Right lobe of liver (tissue), 4 donors: ENCODE data around the gene ZNF785.

Source experiments
- POLR2A ChIP-seq: fragments of 450-650 bp; IDR thresholded peaks from one replicate; pipeline ENCODE4 v1.6.1; 2017; ENCODE audit warnings: antibody characterized with exemption, mild to moderate bottlenecking
- TF ChIP-seq, protein P1 (sequence below), 4 donors: fragments of 200-600 bp in 3 of 4; fragments of 450-650 bp in 1 of 4; IDR thresholded peaks; one replicate each; pipeline versions ENCODE4 v1.5.1 to v1.8.0; 2016 to 2022; ENCODE audit warnings: antibody characterized with exemption in 4 of 4, mild to moderate bottlenecking in 2 of 4
- donor health status: DM: no; HTN: no; CAD: no.
- donor health status: DM: no; HTN: no; CAD: no.
- donor health status: DM: no; HTN: yes; CAD: no.

- peak; percentile 50 for TF ChIP-seq POLR2A
- TF ChIP-seq, protein P1, sequence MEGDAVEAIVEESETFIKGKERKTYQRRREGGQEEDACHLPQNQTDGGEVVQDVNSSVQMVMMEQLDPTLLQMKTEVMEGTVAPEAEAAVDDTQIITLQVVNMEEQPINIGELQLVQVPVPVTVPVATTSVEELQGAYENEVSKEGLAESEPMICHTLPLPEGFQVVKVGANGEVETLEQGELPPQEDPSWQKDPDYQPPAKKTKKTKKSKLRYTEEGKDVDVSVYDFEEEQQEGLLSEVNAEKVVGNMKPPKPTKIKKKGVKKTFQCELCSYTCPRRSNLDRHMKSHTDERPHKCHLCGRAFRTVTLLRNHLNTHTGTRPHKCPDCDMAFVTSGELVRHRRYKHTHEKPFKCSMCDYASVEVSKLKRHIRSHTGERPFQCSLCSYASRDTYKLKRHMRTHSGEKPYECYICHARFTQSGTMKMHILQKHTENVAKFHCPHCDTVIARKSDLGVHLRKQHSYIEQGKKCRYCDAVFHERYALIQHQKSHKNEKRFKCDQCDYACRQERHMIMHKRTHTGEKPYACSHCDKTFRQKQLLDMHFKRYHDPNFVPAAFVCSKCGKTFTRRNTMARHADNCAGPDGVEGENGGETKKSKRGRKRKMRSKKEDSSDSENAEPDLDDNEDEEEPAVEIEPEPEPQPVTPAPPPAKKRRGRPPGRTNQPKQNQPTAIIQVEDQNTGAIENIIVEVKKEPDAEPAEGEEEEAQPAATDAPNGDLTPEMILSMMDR (IDR thresholded peaks at IDR 0.05) = no peak
Observed at GRCh38 chr16:30557957-30558788, 27.3 kb downstream of the ZNF785 start, which contains the start of gene ZNF764.
